OCI-LY3 (cell line): ENCODE data around the gene CTNND2.

Source experiments
- H2AFZ ChIP-seq: fragments of 200-600, 300-600 bp; shearing (Covaris generic); 2 replicates; pipeline ENCODE4 v1.6.0; 2014; ENCODE audit warnings: antibody characterized with exemption, low read depth, low read length
- H3K27ac ChIP-seq: fragments of 200-600, 300-600 bp; sonication (generic); 2 replicates; pipeline ENCODE4 v1.5.1; 2014; ENCODE audit warnings: mild to moderate bottlenecking, low read length, moderate library complexity, mixed read lengths
- H3K27me3 ChIP-seq: fragments of 200-600, 300-600 bp; sonication (generic); 2 replicates; pipeline ENCODE4 v1.6.1; 2014; ENCODE audit warnings: low read depth, low read length, mixed read lengths
- H3K36me3 ChIP-seq: fragments of 200-600, 300-600 bp; sonication (generic); replicated peaks from 2 replicates; pipeline ENCODE3; 2014; ENCODE audit warnings: low read depth, low read length, mixed read lengths
- H3K4me1 ChIP-seq: fragments of 300-600, 200-600 bp; sonication (generic); 2 replicates; pipeline ENCODE4 v1.6.1; 2014; ENCODE audit warnings: low read length, mixed read lengths
- H3K4me2 ChIP-seq: fragments of 200-600, 300-600 bp; sonication (generic); 2 replicates; pipeline ENCODE4 v1.6.1; 2014; ENCODE audit warnings: low read length, mixed read lengths
- H3K4me3 ChIP-seq: fragments of 300-600, 200-600 bp; sonication (generic); 2 replicates; pipeline ENCODE4 v1.5.1; 2014; ENCODE audit warnings: antibody characterized with exemption, mild to moderate bottlenecking, low read length, moderate library complexity
- H3K79me2 ChIP-seq: fragments of 300-600, 200-600 bp; shearing (Covaris generic); 2 replicates; pipeline ENCODE4 v1.6.1; 2014; ENCODE audit warnings: mild to moderate bottlenecking, low read length, mixed read lengths
- H3K9ac ChIP-seq: fragments of 300-600, 200-600 bp; shearing (Covaris generic); 2 replicates; pipeline ENCODE4 v1.6.0; 2014; ENCODE audit warnings: mild to moderate bottlenecking, low read length, moderate library complexity
- H3K9me3 ChIP-seq: fragments of 200-600, 300-600 bp; shearing (Covaris generic); 2 replicates; pipeline ENCODE4 v1.6.1; 2014; ENCODE audit warnings: low read length, mixed read lengths; ENCODE audit not compliant: insufficient read depth
- H4K20me1 ChIP-seq: fragments of 200-600, 300-600 bp; sonication (generic); 2 replicates; pipeline ENCODE4 v1.6.1; 2016; ENCODE audit warnings: low read length, mixed read lengths; ENCODE audit not compliant: insufficient read depth
- CTCF ChIP-seq: fragments of 200-600, 300-600 bp; sonication (generic); IDR thresholded peaks from 2 replicates; pipeline ENCODE4 v1.5.1; 2014; ENCODE audit warnings: antibody characterized with exemption, low read length, low read depth
- EZH2phosphoT487 ChIP-seq: fragments of 200-600 bp; shearing (Covaris generic); IDR thresholded peaks from 2 replicates; pipeline ENCODE4 v1.6.1; 2018; ENCODE audit warnings: antibody characterized with exemption, mixed run types, low read depth

The CTNND2 gene

GRCh38 chr5:10995891-10996290, 908.4 kb downstream of the CTNND2 start:
- Histone ChIP-seq H3K36me3 (no peaks in the 10 kb centered on the region), H2AFZ (no peak overlapping the region), H3K9ac (no peak overlapping the region), H3K79me2 (no peaks in the 10 kb centered on the region), H3K9me3 (no peaks in the 10 kb centered on the region), H3K4me3 (no peak overlapping the region), H3K27ac (no peak overlapping the region), H3K4me1 (no peaks in the 10 kb centered on the region), H3K4me2 (no peak overlapping the region), H4K20me1 (no peaks in the 10 kb centered on the region), H3K27me3 (no peaks in the 10 kb centered on the region)
- TF ChIP-seq CTCF (no peak), EZH2phosphoT487 (no peak)

DNA sequence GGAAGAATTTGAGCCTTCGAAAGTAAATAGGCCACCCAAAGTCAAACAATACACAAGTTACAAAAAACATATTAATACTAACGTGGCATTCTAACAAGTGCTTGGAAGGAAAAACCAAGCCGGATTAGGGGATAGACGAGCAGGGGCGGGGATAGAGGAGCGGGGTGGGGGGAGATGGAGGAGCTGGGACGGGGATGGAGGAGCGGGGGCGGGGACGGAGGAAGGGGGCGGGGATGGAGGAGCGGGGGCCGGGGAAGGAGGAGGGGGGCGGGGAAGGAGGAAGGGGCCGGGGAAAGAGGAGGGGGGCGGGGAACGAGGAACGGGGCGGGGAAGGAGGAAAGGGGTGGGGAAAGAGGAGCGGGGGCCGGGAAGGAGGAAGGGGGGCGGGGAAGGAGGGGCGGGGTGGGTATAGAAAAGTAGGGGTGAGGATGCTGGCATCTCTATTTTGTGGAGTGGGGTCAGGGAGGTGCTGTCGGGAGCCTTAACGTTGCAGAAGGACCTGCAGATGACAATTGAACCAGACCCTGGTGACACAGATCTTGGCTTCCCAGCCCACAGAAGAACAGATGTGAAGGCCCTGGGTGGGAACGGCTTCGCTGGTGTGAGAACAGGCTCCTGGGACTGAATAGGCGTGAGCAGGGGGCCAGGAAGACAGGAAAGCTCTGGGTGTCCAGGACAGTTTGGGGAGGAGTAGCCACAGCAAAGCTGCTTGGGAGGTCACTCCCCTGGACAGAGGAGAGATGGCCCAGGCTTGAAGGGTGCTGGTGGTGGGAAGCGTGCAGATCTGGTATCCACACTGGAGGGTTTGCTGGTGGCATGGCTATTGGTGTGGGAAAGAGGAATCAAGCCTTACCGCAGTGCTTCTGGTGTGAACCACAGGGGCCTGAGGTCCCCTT, 909.9 kb downstream of the CTNND2 start:
- Histone ChIP-seq H3K4me1 (no peaks in the 10 kb centered on the region), H3K36me3 (no peaks in the 10 kb centered on the region), H2AFZ (no peak overlapping the region), H3K27me3 (0 out of 2 replicates have a peak, but pooled peaks cover 8% of the 10 kb centered on the region), H3K9me3 (no peaks in the 10 kb centered on the region), H3K79me2 (no peaks in the 10 kb centered on the region), H3K9ac (no peak overlapping the region), H4K20me1 (no peaks in the 10 kb centered on the region), H3K4me2 (no peak overlapping the region), H3K4me3 (no peak overlapping the region), H3K27ac (no peak overlapping the region)
- TF ChIP-seq EZH2phosphoT487 (no peak), CTCF (no peak)

- H3K9me3 ChIP-seq = no peaks in the 10 kb centered on the region
- H3K9ac ChIP-seq = no peak overlapping the region
- TF ChIP-seq EZH2phosphoT487 = no peak
- no peak for TF ChIP-seq CTCF
- H3K36me3 ChIP-seq = no peaks in the 10 kb centered on the region
- H3K4me1 ChIP-seq = peaks cover 8% of the 10 kb centered on the region
- no peak overlapping the region for H3K27ac ChIP-seq
- 0 out of 2 replicates have a peak, but pooled peaks cover 13% of the 10 kb centered on the region for H3K27me3 ChIP-seq
- no peaks in the 10 kb centered on the region for H4K20me1 ChIP-seq
- no peak overlapping the region for H2AFZ ChIP-seq
- H3K79me2 ChIP-seq = no peaks in the 10 kb centered on the region
- H3K4me3 ChIP-seq = no peak overlapping the region
- H3K4me2 ChIP-seq = no peak overlapping the region
Measured at GRCh38 chr5:10990634-10991033, 913.6 kb downstream of the CTNND2 start.

DNA sequence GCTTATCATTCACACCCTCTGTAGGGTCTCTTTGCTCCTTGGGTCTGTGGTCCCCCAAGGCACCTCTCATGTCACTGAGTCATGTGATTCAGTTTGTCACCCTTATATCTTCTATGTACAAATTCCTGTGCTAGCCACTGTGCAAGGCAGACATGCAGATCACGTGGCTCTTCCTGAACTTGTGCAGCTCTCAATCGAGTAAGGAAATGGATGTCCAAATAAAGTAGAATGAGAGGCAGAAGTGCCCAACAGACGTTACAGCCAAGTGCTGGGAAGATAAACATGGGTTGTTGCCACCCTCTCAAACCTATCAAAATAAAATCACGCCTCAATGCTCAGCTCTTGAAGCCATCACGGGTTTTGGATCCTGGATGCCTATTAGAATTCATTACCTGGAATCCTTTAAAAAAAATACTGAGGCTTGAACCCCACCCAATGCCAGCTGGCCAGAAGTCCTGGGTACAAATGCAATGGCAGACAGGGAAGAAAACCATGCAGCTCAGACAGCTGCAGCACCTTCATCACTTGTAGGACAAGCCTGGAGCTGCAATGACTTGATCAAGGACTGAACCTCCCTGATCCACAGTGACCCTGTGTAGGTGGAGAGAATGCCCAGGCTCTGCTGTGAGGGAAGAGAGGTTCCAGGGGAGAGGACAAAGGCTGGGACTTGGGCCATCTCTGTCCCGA, 914.5 kb downstream of the CTNND2 start:
- Histone ChIP-seq H3K27me3 (0 out of 2 replicates have a peak, but pooled peaks cover 13% of the 10 kb centered on the region), H3K4me3 (no peak overlapping the region), H3K9me3 (no peaks in the 10 kb centered on the region), H3K36me3 (no peaks in the 10 kb centered on the region), H4K20me1 (no peaks in the 10 kb centered on the region), H3K4me1 (peaks cover 12% of the 10 kb centered on the region), H3K79me2 (no peaks in the 10 kb centered on the region), H2AFZ (no peak overlapping the region), H3K4me2 (no peak overlapping the region), H3K9ac (no peak overlapping the region), H3K27ac (no peak overlapping the region)
- TF ChIP-seq EZH2phosphoT487 (no peak), CTCF (no peak)
